ENCODE results near the gene GRPR.

GRPR gene

GRCh38 chrX:16196829-16197228 lies 73.5 kb downstream of the GRPR start:
- TF ChIP-seq CTCF (IDR thresholded peaks at IDR 0.05; ENCODE audit: low read depth, low read length) = no peak
- no peak for DNase-seq (ENCODE audit: extremely low read depth, low read depth)

GRCh38 chrX:16199343-16199742 lies 76.0 kb downstream of the GRPR start:
- no peak for TF ChIP-seq CTCF (IDR thresholded peaks at IDR 0.05; ENCODE audit: low read depth, low read length)
- DNase-seq (ENCODE audit: extremely low read depth, low read depth) = no peak

- no peak for DNase-seq (ENCODE audit: extremely low read depth, low read depth)
- no peak for TF ChIP-seq CTCF (IDR thresholded peaks at IDR 0.05; ENCODE audit: low read depth, low read length)
These were observed 79.6 kb downstream of the GRPR start for GRCh38 chrX:16202943-16203342.
